ENCODE data around the gene ASXL3. TPM values are rescaled to one million over a fixed set of nuclear protein-coding genes. Genes with fewer than 3 reads are reported as not detected.

ASXL3 gene
- total and polyA plus RNA-seq, 9 of the 15 experiments (the other 6 are each of a cell fraction or from before 2014, with no cell fraction given), result not detected

GRCh38 chr18:33567705-33568104 is 10.3 kb upstream of the ASXL3 start:
- Histone ChIP-seq H3K4me2 (ENCODE audit: insufficient read depth, low read length) (no peak overlapping the region), H3K79me2 (ENCODE audit: control insufficient read depth, insufficient read depth, low read length) (no peaks in the 10 kb centered on the region), H3K9me3 (replicated peaks; ENCODE audit: control insufficient read depth, insufficient read depth, low read depth, low read length) (no peaks in the 10 kb centered on the region), H3K36me3 (ENCODE audit: control insufficient read depth, insufficient read depth, low read length) (no peaks in the 10 kb centered on the region), H4K20me1 (replicated peaks; ENCODE audit: control insufficient read depth, insufficient read depth, low read length) (no peaks in the 10 kb centered on the region), H3K9me1 (ENCODE audit: control insufficient read depth, insufficient read depth, low read length) (no peaks in the 10 kb centered on the region), H3K9ac (ENCODE audit: insufficient read depth in 1 of 2, low read depth in 2 of 2, low read length in 2 of 2) (no peak overlapping the region), H2AFZ (ENCODE audit: low read depth, low read length) (no peak overlapping the region), H3K27me3 (ENCODE audit: control insufficient read depth in 2 of 2, insufficient read depth in 2 of 2, low read length in 2 of 2) (no peaks in the 10 kb centered on the region), H3K27ac (ENCODE audit: extremely low read depth, low read depth, low read length) (no peak overlapping the region), H3K4me3 (no peak overlapping the region), H3K4me1 (replicated peaks in 1 of 2; ENCODE audit: control insufficient read depth in 2 of 2, insufficient read depth in 2 of 2, low read length in 2 of 2) (no peaks in the 10 kb centered on the region)
- no peak for DNase-seq (ENCODE audit: extremely low read depth in 1 of 4, low spot score in 3 of 4)
- ChIA-PET CTCF (ENCODE audit: low intra/inter-chr PET ratio) (no interaction called here), POLR2A (no interaction called here)
- no peak for FAIRE-seq
- intact Hi-C loops (cut with micrococcal nuclease) (no loop called here), in situ Hi-C loops (cut with MboI) (no loop called here)
- ATAC-seq, result no peak
- no TSS peak for BruUV-seq (replicated peaks)
- 0% methylated on average over 1 of the region's 1 CpG for WGBS (ENCODE audit: insufficient coverage, low coverage, missing lambda C conversion rate)
- no peak for TF ChIP-seq KDM1A (IDR thresholded peaks at IDR 0.05)

- H2AFZ ChIP-seq (ENCODE audit: low read depth, low read length), result no peak overlapping the region
- FAIRE-seq, result no peak
- no peak overlapping the region for H3K4me2 ChIP-seq (ENCODE audit: insufficient read depth, low read length)
- no peaks in the 10 kb centered on the region for H3K9me1 ChIP-seq (ENCODE audit: control insufficient read depth, insufficient read depth, low read length)
- WGBS (ENCODE audit: insufficient coverage, low coverage, missing lambda C conversion rate), result 0% methylated on average over 4 of the region's 4 CpGs
- no peaks in the 10 kb centered on the region; the same call in 1 of the 2 replicates for H3K9me3 ChIP-seq (replicated peaks; ENCODE audit: control insufficient read depth, insufficient read depth, low read depth, low read length)
- H3K79me2 ChIP-seq (ENCODE audit: control insufficient read depth, insufficient read depth, low read length), result no peaks in the 10 kb centered on the region
- H3K4me1 ChIP-seq (replicated peaks in 1 of 2; ENCODE audit: control insufficient read depth in 2 of 2, insufficient read depth in 2 of 2, low read length in 2 of 2), result no peaks in the 10 kb centered on the region
- ChIA-PET POLR2A (no interaction called here), CTCF (ENCODE audit: low intra/inter-chr PET ratio) (no interaction called here)
- intact Hi-C loops (cut with micrococcal nuclease) (no loop called here), in situ Hi-C loops (cut with MboI) (no loop called here)
- no peak overlapping the region for H3K9ac ChIP-seq (ENCODE audit: insufficient read depth in 1 of 2, low read depth in 2 of 2, low read length in 2 of 2)
- H3K27ac ChIP-seq (ENCODE audit: extremely low read depth, low read depth, low read length), result no peak overlapping the region
- DNase-seq (ENCODE audit: extremely low read depth in 1 of 4, low spot score in 3 of 4), result no peak
- H3K27me3 ChIP-seq (ENCODE audit: control insufficient read depth in 2 of 2, insufficient read depth in 2 of 2, low read length in 2 of 2), result no peaks in the 10 kb centered on the region
- no TSS peak for BruUV-seq (replicated peaks)
- no peaks in the 10 kb centered on the region for H3K36me3 ChIP-seq (ENCODE audit: control insufficient read depth, insufficient read depth, low read length)
- H4K20me1 ChIP-seq (replicated peaks; ENCODE audit: control insufficient read depth, insufficient read depth, low read length), result no peaks in the 10 kb centered on the region
- H3K4me3 ChIP-seq, result no peak overlapping the region
- no peak for ATAC-seq
- no peak for TF ChIP-seq ZNF24 (IDR thresholded peaks at IDR 0.05)
- TF ChIP-seq TFAM (CRISPR knock-in tag; conservative IDR thresholded peaks at IDR 0.05), result no peak
- TF ChIP-seq SRSF3 (IDR thresholded peaks at IDR 0.05; ENCODE audit: insufficient read depth, low read length), result no peak
- TF ChIP-seq ZNF668 (CRISPR knock-in tag; IDR thresholded peaks at IDR 0.05), result no peak
- no peak for TF ChIP-seq NCOA2 (IDR thresholded peaks at IDR 0.05; ENCODE audit: partially characterized antibody in 2 of 2)
- no peak for TF ChIP-seq MAX (CRISPR knock-in tag; IDR thresholded peaks at IDR 0.05)
- no peak for TF ChIP-seq NBN (IDR thresholded peaks at IDR 0.05; ENCODE audit: low read depth)
- TF ChIP-seq RNF2 (IDR thresholded peaks at IDR 0.05), result no peak
- TF ChIP-seq ZNF592 (IDR thresholded peaks at IDR 0.05), result no peak
- no peak for TF ChIP-seq SMARCC2 (IDR thresholded peaks at IDR 0.05; ENCODE audit: low read depth)
- no peak for TF ChIP-seq ZNF175 (CRISPR knock-in tag; IDR thresholded peaks at IDR 0.05; ENCODE audit: low read depth)
- no peak for TF ChIP-seq EGR1 (conservative IDR thresholded peaks at IDR 0.05)
These were observed 5.8 kb upstream of the ASXL3 start for GRCh38 chr18:33571998-33572787.

Measured in K562 (cell line).